ENCODE results near the gene RFK. TPM values are rescaled to one million over a fixed set of nuclear protein-coding genes. Genes with fewer than 3 reads are reported as not detected.
"Not testable (repeated sequence)": the region's sequence is repeated elsewhere in the genome, so short reads cannot be mapped to it uniquely, and the experiment has no call there.

Gene RFK
- total RNA-seq (2014; rRNA removed; shearing (Covaris generic); ENCODE audit: low replicate concordance): 33.7 and 35.3 TPM in 2 replicates

DNA sequence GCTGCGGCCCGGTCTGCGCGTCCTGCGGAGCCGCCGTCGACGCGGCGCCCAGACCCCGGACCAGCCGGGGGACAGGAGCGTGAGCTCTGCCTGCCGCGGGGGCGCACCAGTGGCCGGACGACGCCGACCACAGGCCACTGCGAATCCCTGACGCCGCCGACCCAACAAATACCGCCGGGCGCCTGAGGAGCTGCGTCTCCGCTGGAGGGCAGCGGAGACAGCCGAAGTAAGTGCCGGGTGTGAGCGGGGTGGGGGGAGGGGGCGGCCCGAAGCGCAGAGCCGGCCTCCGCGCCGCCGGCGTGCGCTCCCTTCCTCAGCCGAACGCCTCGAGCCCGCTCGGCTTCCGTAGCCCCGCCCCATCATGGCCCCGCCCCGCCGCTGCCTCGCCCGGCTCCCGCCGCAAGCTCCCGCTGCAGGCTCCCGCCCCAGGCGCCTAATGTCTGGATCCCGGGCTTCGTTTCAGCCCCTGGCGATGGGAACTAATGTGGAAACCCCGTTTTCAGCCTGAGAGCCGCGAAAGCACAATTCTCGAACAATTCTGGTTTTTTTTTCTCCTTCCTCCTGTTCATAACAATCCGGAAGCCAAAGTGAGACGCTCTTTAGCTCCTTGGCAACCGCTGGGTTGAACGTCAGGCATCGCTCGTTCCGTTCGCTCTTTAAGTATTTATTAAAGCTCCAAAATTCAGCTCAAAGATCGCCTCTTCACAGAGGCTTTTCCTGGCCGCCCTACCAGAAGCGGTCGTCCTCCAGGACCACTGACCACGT lies at the start of gene RFK:
Gene RFK (minus strand): TSS at position 232 of the 765 bp plus-strand sequence. CDS start 255 bp downstream, outside the sequence.
- in situ Hi-C loops (cut with HindIII; ENCODE audit: low pct_unique_long_range_greater_than_20kb, low sequenced_read_pairs): no loop called here
- peak; percentile 90 for DNase-seq (ENCODE audit: low read depth)

DNA sequence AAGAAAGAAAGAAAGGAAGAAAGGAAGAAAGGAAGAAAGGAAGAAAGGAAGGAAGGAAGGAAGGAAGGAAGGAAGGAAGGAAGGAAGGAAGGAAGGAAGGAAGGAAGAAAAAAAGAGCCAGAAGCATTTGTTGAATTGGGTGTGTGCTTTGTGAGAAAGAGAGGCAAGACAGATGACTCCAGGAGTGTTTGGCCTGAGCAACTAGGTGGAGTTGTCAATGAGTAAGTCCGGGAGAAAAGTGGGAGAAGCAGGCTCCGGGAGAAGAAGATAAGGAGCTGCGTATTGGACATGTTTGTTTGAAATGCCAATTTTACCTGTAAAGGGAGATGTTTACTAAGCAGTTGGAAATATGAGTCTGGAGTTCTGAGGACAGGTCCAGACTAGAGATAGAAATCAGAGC lies 49.7 kb upstream of the RFK start:
- in situ Hi-C loops (cut with HindIII; ENCODE audit: low pct_unique_long_range_greater_than_20kb, low sequenced_read_pairs): no loop called here
- no peak for DNase-seq (ENCODE audit: low read depth)

DNA sequence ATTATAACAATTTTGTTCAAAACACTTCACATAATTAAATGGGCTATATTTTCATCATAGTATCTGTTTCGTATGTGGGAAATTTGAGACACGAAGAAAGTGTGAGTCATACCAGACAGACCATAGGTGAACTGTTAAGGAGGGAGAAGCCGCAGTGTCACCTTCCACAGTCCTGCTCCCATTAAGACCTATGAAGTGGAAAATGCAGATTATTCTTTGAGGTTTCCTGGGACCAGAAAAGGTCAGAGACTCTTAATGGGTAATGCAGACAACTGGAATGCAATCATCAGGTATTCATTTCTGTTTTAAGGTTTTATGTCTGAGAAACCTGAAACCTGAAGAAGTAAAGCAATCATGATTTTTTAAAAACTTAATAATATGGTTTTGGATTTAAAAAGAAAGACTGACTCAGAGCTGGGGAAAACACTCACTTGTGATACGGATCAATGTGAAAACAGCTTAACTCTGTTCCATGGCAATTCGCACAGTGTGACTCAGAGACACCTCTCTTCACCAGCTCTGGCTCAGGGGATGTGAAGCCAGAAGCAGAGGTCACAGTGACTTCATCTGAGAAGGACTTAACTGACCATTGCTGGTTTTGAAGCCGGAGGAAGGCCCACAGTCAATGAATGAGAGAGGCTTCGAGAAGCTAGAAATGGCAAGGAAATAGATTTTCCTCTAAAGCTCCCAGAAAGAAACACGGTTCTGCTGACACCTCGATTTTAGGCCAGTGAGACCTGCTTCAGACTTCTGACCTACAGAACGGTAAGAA lies 47.5 kb upstream of the RFK start:
- peak; percentile 86 for DNase-seq (ENCODE audit: low read depth)
- in situ Hi-C loops (cut with HindIII; ENCODE audit: low pct_unique_long_range_greater_than_20kb, low sequenced_read_pairs): no loop called here

DNA sequence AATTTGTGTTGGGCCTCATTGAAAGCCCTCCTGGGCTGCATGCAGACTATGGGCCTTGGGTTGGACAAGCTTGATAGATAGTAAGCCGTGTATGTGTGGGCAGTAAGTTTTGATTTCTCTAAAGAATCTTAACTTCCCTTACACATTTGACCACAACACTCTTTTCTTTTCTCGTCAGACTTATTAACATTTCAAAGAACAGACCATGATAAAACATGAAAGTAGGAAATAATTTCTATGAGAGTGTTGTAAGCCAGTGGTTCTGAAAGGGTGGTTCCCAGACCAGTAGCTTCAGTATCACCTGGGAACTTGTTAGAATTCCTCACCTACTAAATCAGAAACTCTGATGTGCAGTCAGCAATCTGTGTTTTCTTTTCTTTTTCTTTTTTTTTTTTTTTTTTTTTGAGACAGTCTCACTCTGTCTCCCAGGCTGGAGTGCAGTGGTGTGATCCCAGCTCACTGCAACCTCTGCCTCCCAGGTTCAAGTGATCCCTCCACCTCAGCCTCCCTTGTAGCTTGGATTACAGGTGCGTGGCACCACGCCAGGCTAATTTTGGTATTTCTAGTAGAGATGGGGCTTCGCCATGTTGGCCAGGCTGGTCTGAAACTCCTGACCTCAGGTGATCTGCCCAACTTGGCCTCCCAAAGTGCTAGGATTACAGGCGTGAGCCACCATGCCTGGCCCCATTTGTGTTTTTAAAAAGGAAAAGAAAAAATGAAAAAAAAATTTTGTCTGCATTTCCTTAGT lies 44.8 kb upstream of the RFK start:
- no peak for DNase-seq (ENCODE audit: low read depth)
- in situ Hi-C loops (cut with HindIII; ENCODE audit: low pct_unique_long_range_greater_than_20kb, low sequenced_read_pairs): no loop called here

DNA sequence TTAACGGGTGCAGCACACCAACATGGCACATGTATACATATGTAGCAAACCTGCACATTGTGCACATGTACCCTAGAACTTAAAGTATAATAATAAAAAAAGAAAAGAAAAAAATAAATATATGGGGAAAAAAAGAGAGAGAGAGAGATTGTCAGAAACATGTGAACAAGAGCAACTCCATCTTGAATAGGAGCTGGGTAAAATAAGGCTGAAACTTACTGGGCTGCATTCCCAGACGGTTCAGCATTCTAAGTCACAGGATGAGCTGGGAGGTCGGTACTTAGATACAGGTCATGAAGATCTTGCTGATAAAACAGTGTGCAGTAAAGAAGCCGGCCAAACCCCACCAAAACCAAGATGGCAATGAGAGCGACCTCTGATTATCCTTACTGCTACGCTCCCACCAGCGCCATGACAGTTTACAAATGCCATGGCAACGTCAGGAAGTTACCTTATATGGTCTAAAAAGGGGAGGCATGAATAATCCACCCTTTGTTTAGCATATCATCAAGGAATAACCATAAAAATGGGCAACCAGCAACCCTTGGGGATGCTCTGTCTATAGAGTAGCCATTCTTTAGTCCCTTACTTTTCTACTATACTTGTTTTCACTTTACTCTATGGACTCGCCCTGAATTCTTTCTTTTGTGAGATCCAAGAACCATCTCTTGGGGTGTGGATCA lies 42.9 kb upstream of the RFK start:
- DNase-seq (ENCODE audit: low read depth); in situ Hi-C loops (cut with HindIII; ENCODE audit: low pct_unique_long_range_greater_than_20kb, low sequenced_read_pairs): not testable (repeated sequence)

DNA sequence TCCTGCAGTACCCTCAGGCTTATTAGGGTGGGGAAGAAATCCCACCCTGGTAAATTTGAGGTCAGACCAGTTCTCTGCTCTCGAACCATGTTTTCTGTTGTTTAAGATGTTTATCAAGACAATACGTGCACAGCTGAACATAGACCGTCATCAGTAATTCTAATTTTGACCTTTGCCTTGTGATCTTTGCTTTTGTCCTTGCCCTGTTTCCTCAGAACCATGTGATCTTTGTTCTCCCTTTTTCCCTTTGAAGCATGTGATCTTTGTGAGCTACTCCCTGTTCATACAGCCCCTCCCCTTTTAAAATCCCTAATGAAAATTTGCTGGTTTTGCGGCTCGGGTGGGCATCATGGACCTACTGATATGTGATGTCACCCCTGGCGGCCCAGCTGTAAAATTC lies 40.7 kb upstream of the RFK start:
- in situ Hi-C loops (cut with HindIII; ENCODE audit: low pct_unique_long_range_greater_than_20kb, low sequenced_read_pairs); DNase-seq (ENCODE audit: low read depth): not testable (repeated sequence)

DNA sequence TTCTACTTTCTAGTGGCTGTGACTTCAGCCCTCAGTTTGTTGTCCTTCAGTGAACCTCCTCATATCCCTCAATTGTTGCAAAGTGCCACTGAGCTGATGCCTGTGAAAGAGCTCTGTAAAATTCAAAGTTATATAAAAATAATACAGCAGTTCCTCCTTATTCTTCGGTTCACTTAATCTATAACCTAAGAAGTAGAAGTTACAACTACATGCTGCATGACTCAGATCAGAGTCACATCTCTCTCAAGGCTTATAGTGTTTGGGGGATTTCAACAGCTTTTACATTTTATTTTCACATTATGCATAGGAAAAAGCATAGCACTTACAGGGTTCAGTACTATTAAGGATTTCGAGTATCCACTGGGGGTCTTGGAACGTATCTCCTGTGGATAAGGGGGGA lies 39.6 kb upstream of the RFK start:
- DNase-seq (ENCODE audit: low read depth): peak; percentile 51
- in situ Hi-C loops (cut with HindIII; ENCODE audit: low pct_unique_long_range_greater_than_20kb, low sequenced_read_pairs): no loop called here

DNA sequence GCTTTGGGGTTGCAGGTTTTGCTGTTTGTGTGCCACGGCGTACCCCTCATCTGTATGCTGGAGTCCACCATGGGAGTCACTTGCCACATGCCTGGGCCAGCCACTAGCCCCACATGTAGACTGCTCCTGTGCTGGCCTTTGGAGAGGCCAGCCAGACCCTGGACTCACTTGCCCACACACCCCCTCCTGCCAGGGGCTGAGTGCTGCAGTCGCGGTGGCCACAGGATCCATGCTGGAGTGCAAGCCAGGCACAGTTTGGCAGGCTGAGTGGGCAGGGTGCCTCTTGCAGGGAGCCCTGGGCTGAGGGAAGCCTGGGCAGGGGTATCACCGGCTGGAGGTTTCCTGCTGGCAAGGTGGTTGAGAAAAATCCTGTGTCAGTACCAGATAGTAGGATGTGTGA lies 39.2 kb upstream of the RFK start:
- in situ Hi-C loops (cut with HindIII; ENCODE audit: low pct_unique_long_range_greater_than_20kb, low sequenced_read_pairs): no loop called here
- DNase-seq (ENCODE audit: low read depth): no peak

DNA sequence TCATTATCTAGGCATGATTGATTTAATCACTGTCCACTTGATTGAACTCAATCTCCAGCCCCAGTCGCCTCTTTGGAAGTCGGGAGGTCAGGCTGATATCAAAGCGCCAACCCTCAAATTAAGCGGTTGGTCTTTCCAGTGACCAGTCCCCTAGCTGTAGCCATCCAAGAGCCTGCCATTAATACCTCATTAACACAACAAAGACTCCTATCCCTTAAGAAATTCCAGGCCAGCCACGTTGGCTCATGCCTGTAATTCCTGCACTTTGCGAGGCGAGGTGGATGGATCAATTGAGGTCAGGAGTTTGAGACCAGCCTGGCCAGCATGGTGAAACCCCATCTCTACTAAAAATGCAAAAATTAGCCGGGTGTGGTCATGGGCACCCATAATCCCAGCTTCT lies 37.4 kb upstream of the RFK start:
- in situ Hi-C loops (cut with HindIII; ENCODE audit: low pct_unique_long_range_greater_than_20kb, low sequenced_read_pairs): no loop called here
- no peak for DNase-seq (ENCODE audit: low read depth)

DNA sequence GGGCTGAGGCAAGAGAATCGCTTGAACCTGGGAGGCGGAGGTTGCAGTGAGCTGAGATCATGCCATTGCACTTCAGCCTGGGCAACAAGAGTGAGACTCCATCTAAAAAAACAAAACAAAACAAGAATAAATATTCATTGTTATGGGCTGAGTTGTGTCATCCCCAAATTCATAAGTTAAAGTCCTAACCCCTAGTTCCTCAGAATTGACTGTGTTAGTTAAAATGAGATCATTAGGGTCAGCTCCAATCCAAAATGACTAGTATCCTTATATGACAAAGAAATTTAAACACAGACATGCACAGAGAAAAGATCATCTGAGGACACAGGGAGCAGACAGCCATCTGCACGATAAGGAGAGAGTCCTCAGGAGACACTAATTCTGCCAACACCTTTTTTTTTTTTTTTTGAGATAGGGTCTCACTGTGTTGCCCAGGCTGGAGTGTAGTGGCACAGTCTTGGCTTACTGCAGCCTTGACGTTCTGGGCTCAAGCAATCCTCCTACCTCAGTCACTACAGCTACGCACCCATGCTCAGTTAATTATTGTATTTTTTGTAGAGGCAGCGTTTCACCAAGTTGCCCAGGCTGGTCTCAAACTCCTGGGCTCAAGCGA lies 32.7 kb upstream of the RFK start:
- no peak for DNase-seq (ENCODE audit: low read depth)
- in situ Hi-C loops (cut with HindIII; ENCODE audit: low pct_unique_long_range_greater_than_20kb, low sequenced_read_pairs): no loop called here

DNA sequence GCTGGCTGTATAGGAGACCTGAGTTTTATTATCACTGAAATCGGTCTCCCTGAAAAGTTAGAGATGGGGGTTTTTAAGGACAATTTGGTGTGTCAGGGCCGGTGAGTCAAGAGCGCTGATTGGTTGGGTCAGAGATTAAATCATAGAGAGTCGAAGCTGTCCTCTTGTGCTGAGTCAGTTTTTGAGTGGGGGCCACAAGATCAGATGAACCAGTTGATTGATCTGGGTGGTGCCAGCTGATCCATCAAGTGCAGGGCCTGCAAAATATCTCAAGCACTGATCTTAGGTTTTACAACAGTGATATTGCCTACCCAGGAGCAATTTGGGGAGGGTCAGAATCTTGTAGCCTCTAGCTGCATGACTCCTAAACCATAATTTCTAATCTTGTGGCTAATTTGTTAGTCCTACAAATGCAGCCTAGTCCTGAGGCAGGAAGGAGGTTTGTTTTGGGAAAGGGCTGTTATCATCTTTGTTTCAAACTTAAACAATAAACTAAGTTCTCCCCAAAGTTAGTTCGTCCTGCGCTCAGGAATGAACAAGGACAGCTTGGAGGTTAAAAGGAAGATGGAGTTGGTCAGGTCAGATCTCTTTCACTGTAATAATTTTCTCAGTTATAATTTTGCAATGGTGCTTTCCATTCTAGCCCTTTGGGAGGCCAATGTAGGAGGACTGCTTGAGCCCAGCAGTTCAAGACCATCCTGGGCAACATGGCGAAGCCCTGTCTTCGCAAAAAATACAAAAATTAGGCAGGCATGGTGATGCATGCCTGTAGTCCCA lies 31.6 kb upstream of the RFK start:
- in situ Hi-C loops (cut with HindIII; ENCODE audit: low pct_unique_long_range_greater_than_20kb, low sequenced_read_pairs): no loop called here
- DNase-seq (ENCODE audit: low read depth): no peak

DNA sequence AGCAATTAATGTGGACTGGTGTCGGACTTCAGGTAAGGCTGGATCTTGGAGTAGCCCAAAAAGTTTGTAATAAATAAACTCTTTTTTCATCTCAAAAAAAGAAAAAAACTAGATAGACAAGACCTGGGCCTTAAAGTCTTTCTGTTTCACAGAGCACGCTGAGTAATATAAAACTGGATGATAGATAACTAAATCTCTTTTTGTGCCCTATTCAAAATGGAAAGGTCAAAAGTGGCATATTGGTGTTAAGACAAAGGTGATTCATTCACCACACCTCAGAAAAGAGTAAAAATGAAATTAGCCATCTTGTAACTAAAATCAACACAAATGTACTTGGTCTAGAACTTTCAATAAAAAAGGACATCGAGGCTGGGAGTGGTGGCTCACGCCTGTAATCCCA lies 30.3 kb upstream of the RFK start:
- DNase-seq (ENCODE audit: low read depth): no peak

DNA sequence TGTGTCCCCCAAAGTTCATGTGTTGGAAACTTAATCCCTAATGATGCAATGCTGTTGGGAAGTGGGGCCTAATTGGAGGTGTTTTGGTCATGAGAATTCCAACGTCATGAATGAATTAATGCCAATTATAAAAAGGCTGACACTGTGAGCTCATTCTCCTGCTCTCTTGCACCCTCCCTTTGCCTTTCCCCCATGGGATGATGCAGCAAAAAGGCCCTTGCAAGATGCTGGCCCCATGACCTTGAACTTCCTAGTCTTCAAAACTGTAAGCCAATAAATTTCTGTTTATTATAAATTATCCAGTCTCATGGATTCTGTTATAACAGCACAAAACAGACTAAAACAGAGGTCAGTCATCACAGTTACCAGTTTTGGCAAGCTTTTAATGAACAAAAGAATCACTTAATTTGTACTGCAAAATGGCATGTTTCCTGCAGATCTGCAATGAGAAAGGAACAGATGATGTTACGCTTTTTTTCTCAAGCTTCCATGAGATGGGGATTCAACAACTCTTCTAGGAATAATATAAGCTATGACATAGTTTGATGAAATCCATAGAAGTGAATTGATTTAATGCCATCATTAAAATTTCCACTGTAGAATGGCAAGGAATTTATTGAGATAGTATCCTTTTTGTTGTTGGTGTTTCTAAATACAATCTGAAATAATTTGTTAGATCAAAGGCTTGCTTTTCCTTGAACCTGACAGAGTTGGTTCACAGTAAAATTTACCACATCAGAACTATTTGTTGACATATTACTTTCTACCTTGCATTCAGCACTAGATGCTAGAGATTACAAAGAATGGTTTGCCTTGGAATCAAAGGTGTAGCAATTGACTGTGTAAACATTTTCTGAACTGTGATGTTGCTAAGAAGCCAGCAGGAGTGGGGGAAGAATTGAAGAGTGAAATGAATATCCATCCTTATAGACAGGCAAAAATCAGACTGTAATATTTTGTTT lies 29.3 kb upstream of the RFK start:
- no peak for DNase-seq (ENCODE audit: low read depth)
- in situ Hi-C loops (cut with HindIII; ENCODE audit: low pct_unique_long_range_greater_than_20kb, low sequenced_read_pairs): no loop called here

More for the DNA sequence above, 30.3 kb upstream of the RFK start:
- in situ Hi-C loops (cut with HindIII; ENCODE audit: low pct_unique_long_range_greater_than_20kb, low sequenced_read_pairs): no loop called here

DNA sequence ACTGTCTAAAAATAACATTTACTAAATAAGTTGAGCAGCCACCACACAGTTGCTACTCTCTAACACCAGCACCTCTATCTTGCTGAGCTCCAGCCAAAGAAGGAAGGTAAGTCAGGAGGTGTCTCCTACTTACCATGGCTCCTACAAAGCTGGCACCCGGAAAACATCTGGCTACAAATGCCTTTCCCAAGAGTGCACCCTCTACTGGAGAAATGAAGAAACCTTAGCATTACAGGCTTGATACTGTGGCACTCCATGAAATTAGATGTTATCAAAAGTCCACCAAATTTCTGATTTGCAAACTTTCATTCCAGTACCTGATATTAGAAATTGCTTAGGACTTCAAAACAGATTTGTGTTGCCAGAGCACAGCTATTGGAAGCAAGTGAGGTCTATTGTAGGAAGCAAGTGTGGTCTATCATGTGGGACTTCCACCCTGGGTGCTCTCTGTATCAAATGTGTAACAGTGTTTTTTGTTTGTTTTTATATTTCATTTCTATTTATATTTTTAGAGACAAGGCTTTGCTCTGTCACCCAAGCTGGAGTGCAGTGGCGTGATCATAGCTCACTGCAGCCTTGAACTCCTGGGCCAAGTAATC lies 25.7 kb upstream of the RFK start:
- in situ Hi-C loops (cut with HindIII; ENCODE audit: low pct_unique_long_range_greater_than_20kb, low sequenced_read_pairs): no loop called here
- no peak for DNase-seq (ENCODE audit: low read depth)

DNA sequence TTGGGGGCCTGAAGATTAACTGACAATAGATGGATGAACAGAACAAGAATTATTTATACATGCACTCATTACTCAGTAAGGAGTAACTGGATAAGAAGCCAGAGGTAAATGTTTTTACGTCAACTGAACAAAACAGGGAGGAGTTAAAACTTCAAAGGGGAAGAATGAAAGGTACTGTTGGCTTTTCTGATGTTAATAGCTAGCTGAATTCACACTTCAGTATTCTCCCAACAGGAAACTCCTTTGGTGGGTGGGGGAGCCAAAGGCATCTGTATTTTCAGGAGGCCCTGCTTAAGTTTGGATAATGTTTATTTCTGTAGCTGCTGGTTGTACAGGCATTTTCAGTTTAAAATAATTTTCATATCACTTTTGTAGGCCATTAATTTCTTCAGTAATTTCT lies 23.2 kb upstream of the RFK start:
- no peak for DNase-seq (ENCODE audit: low read depth)
- in situ Hi-C loops (cut with HindIII; ENCODE audit: low pct_unique_long_range_greater_than_20kb, low sequenced_read_pairs): no loop called here

DNA sequence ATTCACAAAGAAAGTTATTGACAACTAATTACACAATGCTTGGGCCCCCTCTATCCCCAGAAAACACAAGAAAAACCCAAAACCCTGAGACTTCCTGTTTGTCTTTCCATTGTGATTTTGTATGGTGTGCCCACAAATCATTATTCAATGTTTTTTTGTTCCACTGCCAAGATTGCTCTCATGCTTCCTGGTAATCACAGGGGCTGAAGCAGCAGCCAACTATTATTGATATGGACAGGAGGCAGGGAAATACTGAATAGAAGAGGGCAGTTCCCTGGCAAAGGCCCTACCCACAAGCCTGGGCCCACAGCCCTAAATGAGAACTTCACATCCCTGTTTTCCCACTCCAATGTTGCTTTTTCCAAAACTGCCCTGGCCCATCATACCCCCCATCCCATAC lies 21.5 kb upstream of the RFK start:
- DNase-seq (ENCODE audit: low read depth): no peak
- in situ Hi-C loops (cut with HindIII; ENCODE audit: low pct_unique_long_range_greater_than_20kb, low sequenced_read_pairs): no loop called here

All from Caki2 (cell line).